ENCODE results near the gene ARID4B.

- TF ChIP-seq CTCF (IDR thresholded peaks at IDR 0.05), result no peak
- no peak for TF ChIP-seq ZFX (IDR thresholded peaks at IDR 0.05; ENCODE audit: borderline replicate concordance)
Measured at GRCh38 chr1:235244974-235245592, 82.9 kb downstream of the ARID4B start.
